Measurements from ENCODE around the gene FHL3. TPM values are rescaled to one million over a fixed set of nuclear protein-coding genes. Genes with fewer than 3 reads are reported as not detected.
A peak's percentile ranks its signal among the peaks of the same experiment; 100 is the strongest.

Gene FHL3
- total RNA-seq, 1 donor from 2014 or later = 35.7 TPM

GRCh38 chr1:38029685-38030511, 24.6 kb upstream of the FHL3 start:
- Mint-ChIP-seq H3K9me3 (no peaks in the 10 kb centered on the region), H3K4me1 (ENCODE audit: low read depth) (peaks cover 61% of the 10 kb centered on the region), H3K27me3 (ENCODE audit: insufficient read depth) (peaks cover 2% of the 10 kb centered on the region), H3K4me3 (peak overlapping the region; percentile 46), H3K36me3 (ENCODE audit: low read depth) (peaks cover 21% of the 10 kb centered on the region), H3K27ac (peak overlapping the region; percentile 90)
- DNase-seq (ENCODE audit: low spot score) = peak; percentile 42
- intact Hi-C loops (cut with micrococcal nuclease) = loop anchor here (1.0 to 5.0 kb wide), 6 partner anchors 497 to 997 kb away; partner anchors contain the start of genes NDUFS5 and RRAGC

GRCh38 chr1:38029081-38029681, 23.9 kb upstream of the FHL3 start:
- Mint-ChIP-seq H3K27me3 (ENCODE audit: insufficient read depth) (peaks cover 2% of the 10 kb centered on the region), H3K4me3 (no peak overlapping the region), H3K27ac (peak overlapping the region; percentile 90), H3K9me3 (no peaks in the 10 kb centered on the region), H3K36me3 (ENCODE audit: low read depth) (peaks cover 24% of the 10 kb centered on the region), H3K4me1 (ENCODE audit: low read depth) (peaks cover 61% of the 10 kb centered on the region)
- DNase-seq (ENCODE audit: low spot score) = no peak
- intact Hi-C loops (cut with micrococcal nuclease) = loop anchor here (2.0 to 5.0 kb wide), 4 partner anchors 506 to 998 kb away; partner anchors contain the start of gene NDUFS5

- Mint-ChIP-seq H3K4me1 (ENCODE audit: low read depth) (peaks cover 61% of the 10 kb centered on the region), H3K27me3 (ENCODE audit: insufficient read depth) (peaks cover 2% of the 10 kb centered on the region), H3K9me3 (no peaks in the 10 kb centered on the region), H3K36me3 (ENCODE audit: low read depth) (peaks cover 28% of the 10 kb centered on the region), H3K27ac (peak overlapping the region; percentile 89), H3K4me3 (peak overlapping the region; percentile 56)
- no peak for DNase-seq (ENCODE audit: low spot score)
- intact Hi-C loops (cut with micrococcal nuclease) = loop anchor here (1.0 to 5.0 kb wide), 6 partner anchors 16 to 999 kb away; partner anchors contain the start of genes NDUFS5 and UTP11
Observed at GRCh38 chr1:38028671-38029070, 23.4 kb upstream of the FHL3 start.

- Mint-ChIP-seq H3K36me3 (ENCODE audit: low read depth) (peaks cover 31% of the 10 kb centered on the region), H3K9me3 (no peaks in the 10 kb centered on the region), H3K27me3 (ENCODE audit: insufficient read depth) (peaks cover 2% of the 10 kb centered on the region), H3K27ac (peak overlapping the region; percentile 89), H3K4me3 (peak overlapping the region; percentile 56), H3K4me1 (ENCODE audit: low read depth) (peaks cover 61% of the 10 kb centered on the region)
- intact Hi-C loops (cut with micrococcal nuclease) = loop anchor here (1.0 to 5.0 kb wide), 6 partner anchors 16 to 999 kb away; partner anchors contain the start of genes NDUFS5 and UTP11
- DNase-seq (ENCODE audit: low spot score) = peak; percentile 38
Observed at GRCh38 chr1:38028105-38028591, 22.8 kb upstream of the FHL3 start.

- Mint-ChIP-seq H3K4me3 (peak overlapping the region; percentile 10), H3K9me3 (no peaks in the 10 kb centered on the region), H3K27me3 (ENCODE audit: insufficient read depth) (peaks cover 2% of the 10 kb centered on the region), H3K4me1 (ENCODE audit: low read depth) (peaks cover 61% of the 10 kb centered on the region), H3K27ac (peak overlapping the region; percentile 89), H3K36me3 (ENCODE audit: low read depth) (peaks cover 36% of the 10 kb centered on the region)
- intact Hi-C loops (cut with micrococcal nuclease) = loop anchor here (1.0 to 5.0 kb wide), 6 partner anchors 15 to 1000 kb away; partner anchors contain the start of genes NDUFS5 and UTP11
- DNase-seq (ENCODE audit: low spot score) = no peak
Observed at GRCh38 chr1:38027201-38028104, 22.1 kb upstream of the FHL3 start.

- Mint-ChIP-seq H3K36me3 (ENCODE audit: low read depth) (peaks cover 40% of the 10 kb centered on the region), H3K4me3 (no peak overlapping the region), H3K27ac (peak overlapping the region; percentile 48), H3K27me3 (ENCODE audit: insufficient read depth) (peaks cover 2% of the 10 kb centered on the region), H3K4me1 (ENCODE audit: low read depth) (peaks cover 59% of the 10 kb centered on the region), H3K9me3 (no peaks in the 10 kb centered on the region)
- no peak for DNase-seq (ENCODE audit: low spot score)
- intact Hi-C loops (cut with micrococcal nuclease) = loop anchor here (1.0 to 5.0 kb wide), 6 partner anchors 46 to 1001 kb away; partner anchors contain the start of gene NDUFS5
Observed at GRCh38 chr1:38026592-38027200, 21.4 kb upstream of the FHL3 start.

GRCh38 chr1:38025664-38026063, 20.4 kb upstream of the FHL3 start:
- Mint-ChIP-seq H3K27ac (peak overlapping the region; percentile 11), H3K4me1 (ENCODE audit: low read depth) (peaks cover 50% of the 10 kb centered on the region), H3K9me3 (no peaks in the 10 kb centered on the region), H3K4me3 (no peak overlapping the region), H3K36me3 (ENCODE audit: low read depth) (peaks cover 39% of the 10 kb centered on the region), H3K27me3 (ENCODE audit: insufficient read depth) (no peaks in the 10 kb centered on the region)
- intact Hi-C loops (cut with micrococcal nuclease) = loop anchor here (1.0 to 5.0 kb wide), 6 partner anchors 47 to 1002 kb away; partner anchors contain the start of gene NDUFS5
- no peak for DNase-seq (ENCODE audit: low spot score)

- Mint-ChIP-seq H3K4me3 (no peak overlapping the region), H3K4me1 (ENCODE audit: low read depth) (peaks cover 46% of the 10 kb centered on the region), H3K27ac (peak overlapping the region; percentile 11), H3K27me3 (ENCODE audit: insufficient read depth) (no peaks in the 10 kb centered on the region), H3K36me3 (ENCODE audit: low read depth) (peaks cover 43% of the 10 kb centered on the region), H3K9me3 (no peaks in the 10 kb centered on the region)
- intact Hi-C loops (cut with micrococcal nuclease) = loop anchor here (5.0 kb wide), 3 partner anchors 532 to 1002 kb away; partner anchors contain the start of gene NDUFS5
- DNase-seq (ENCODE audit: low spot score) = no peak
Observed at GRCh38 chr1:38025233-38025632, 19.9 kb upstream of the FHL3 start.

GRCh38 chr1:38022810-38023209, 17.5 kb upstream of the FHL3 start:
- Mint-ChIP-seq H3K36me3 (ENCODE audit: low read depth) (peaks cover 47% of the 10 kb centered on the region), H3K9me3 (no peaks in the 10 kb centered on the region)

GRCh38 chr1:38021969-38022368, 16.7 kb upstream of the FHL3 start:
- H3K27me3 Mint-ChIP-seq (ENCODE audit: insufficient read depth) = no peaks in the 10 kb centered on the region
- intact Hi-C loops (cut with micrococcal nuclease) = no loop called here
- peaks cover 48% of the 10 kb centered on the region for H3K36me3 Mint-ChIP-seq (ENCODE audit: low read depth)
- DNase-seq (ENCODE audit: low spot score) = no peak
- H3K4me3 Mint-ChIP-seq = no peak overlapping the region
- H3K4me1 Mint-ChIP-seq (ENCODE audit: low read depth) = peaks cover 13% of the 10 kb centered on the region
- H3K9me3 Mint-ChIP-seq = no peaks in the 10 kb centered on the region
- H3K27ac Mint-ChIP-seq = no peak overlapping the region

More at GRCh38 chr1:38022810-38023209, 17.5 kb upstream of the FHL3 start:
- Mint-ChIP-seq H3K27me3 (ENCODE audit: insufficient read depth) (no peaks in the 10 kb centered on the region), H3K4me3 (no peak overlapping the region), H3K27ac (no peak overlapping the region), H3K4me1 (ENCODE audit: low read depth) (peaks cover 21% of the 10 kb centered on the region)
- no peak for DNase-seq (ENCODE audit: low spot score)
- intact Hi-C loops (cut with micrococcal nuclease) = no loop called here

GRCh38 chr1:38020396-38020795, 15.1 kb upstream of the FHL3 start:
- Mint-ChIP-seq H3K4me3 (no peak overlapping the region), H3K36me3 (ENCODE audit: low read depth) (peaks cover 43% of the 10 kb centered on the region)
- intact Hi-C loops (cut with micrococcal nuclease) = no loop called here

More at GRCh38 chr1:38020396-38020795, 15.1 kb upstream of the FHL3 start:
- Mint-ChIP-seq H3K9me3 (no peaks in the 10 kb centered on the region), H3K27me3 (ENCODE audit: insufficient read depth) (no peaks in the 10 kb centered on the region), H3K4me1 (ENCODE audit: low read depth) (peaks cover 10% of the 10 kb centered on the region), H3K27ac (no peak overlapping the region)
- no peak for DNase-seq (ENCODE audit: low spot score)
